NK-92 (cell line): ENCODE data around the gene NNT.

Source experiments
- DNase-seq: peaks from one replicate; lab custom pipeline; 2025; ENCODE audit not compliant: unreplicated experiment; lab: John Stamatoyannopoulos, UW

NNT gene

DNA sequence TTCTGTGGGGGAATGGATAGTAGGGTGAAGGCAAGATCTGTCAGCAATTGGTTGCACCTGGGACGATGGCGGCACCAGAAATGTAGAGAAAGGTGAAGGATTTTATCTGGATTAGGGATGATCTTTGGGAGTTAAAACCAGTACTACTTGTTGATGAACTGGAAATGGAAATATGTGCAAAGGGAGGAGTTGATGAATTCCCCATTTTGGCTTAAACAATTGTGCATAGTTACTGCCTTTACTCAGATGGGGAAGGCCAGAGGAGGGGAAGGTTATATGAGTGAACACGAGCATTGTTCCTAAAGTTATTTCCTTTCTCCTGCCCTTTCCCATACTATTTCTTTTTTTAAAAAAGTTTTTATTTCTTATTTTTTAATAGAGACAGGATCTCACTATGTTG, 19.1 kb downstream of the NNT start:
- DNase-seq, result no peak

GRCh38 chr5:43623048-43623680, 20.2 kb downstream of the NNT start:
- DNase-seq, result no peak

DNA sequence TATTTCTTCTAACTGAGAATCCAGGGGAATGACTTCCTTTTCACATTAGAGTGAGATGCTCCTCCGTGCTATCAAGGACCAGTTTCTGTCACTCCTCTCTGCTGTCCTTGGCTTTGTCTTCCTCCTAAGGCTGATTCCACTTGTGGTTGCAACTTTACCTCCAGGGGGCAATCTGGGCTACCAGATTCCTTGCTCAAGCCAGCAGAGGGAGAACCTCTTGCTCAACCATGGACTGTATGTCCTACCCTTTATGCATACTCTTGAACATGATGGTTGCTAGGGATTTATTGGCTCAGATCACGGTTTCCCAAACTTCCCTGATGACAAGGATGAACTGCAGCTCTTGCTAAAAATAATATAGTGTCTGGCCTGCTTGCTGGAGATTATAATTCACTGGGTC, 24.0 kb downstream of the NNT start:
- DNase-seq, result no peak

DNA sequence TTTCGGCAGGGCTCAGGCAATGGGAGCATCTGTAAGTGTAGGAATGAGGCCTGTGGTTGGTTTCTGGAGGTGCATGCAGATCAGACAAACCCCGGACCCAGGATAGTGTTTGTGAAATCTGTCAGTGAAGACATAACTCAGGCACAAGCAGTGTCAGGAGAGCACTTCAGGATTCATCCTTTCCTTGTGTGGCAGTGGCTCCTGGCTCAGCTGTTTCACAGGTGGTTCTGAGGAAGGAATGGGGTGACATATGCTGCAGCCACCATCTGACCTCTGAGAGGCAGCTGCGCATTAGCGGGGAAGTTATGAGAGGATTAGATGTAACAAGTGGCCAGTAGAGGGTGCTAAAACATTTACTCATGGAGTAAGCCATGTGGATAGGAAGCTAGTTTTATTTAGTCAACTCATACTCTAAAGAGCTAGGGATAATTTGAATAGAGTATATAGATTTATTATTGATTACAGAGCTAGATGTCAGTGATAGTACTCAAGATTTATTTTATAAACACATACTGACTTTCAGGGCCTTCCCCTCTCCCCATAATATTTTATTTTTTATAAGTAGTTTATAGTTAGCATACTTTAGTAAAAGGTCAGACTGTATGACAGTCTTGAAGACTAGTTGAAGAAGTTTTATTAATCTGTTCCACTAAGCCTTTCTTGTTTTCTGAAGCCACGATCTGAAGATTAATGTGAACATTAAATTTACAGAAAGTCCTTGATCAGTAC, 28.4 kb downstream of the NNT start:
- DNase-seq, result no peak

- DNase-seq, result no peak
Measured at GRCh38 chr5:43634621-43635020, 31.6 kb downstream of the NNT start.

GRCh38 chr5:43635374-43635773, 32.4 kb downstream of the NNT start:
- no peak for DNase-seq

DNA sequence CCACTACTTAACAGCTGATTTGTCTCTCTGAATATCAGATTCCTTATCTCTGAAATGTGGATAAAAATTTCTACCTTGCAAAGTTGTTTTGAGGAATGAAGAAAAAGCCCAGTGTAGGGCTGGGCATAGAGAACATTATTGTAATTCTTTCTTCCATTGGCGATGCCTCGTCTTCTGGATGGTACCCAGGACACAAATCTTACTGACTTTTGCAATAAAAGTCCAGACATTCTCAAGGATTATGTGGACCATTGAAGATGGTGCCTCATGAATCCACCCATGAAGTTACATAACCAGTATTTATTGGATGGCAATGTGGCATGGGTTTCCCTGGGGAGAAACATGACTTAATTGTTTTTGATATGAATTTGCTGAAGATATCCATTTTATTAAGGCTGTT, 33.1 kb downstream of the NNT start:
- DNase-seq, result no peak

DNA sequence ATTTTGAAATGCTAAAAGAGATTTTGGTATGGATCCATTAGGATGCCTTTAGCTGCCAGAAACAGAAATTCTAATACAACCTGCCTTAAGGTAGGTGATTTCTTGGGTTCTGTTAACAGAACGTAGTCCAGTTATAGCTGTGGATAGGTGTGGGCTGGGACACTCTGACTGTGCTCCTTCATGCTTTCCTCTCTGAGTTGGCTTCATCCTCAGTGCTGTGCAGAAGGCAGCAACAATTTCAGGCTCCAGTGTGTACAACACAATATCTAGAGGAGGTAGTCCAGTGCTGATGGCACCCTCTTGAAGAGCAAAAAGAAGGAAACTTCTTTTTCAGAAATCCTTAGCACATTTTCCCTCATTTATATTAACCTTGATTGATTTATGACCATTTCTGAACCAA, 34.4 kb downstream of the NNT start:
- no peak for DNase-seq

DNA sequence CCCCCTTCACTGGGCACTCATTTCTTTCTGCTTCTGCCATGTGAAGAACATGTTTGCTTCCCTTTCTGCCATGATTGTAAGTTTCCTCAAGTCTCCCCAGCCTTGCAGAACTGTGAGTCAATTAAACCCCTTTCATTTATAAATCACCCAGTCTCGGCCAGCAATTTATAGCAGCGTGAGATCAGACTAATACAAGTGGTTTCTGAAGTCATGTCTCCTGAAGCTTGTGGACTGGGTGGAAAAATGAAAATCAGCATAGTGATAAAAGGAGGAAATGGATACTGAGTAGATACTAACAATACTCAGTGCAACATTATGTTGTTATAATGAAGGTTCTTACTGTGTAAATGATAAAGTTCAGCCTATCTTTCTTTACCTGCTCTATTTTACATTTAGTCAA, 35.1 kb downstream of the NNT start:
- DNase-seq, result no peak

- no peak for DNase-seq
Measured at GRCh38 chr5:43638546-43638945, 35.6 kb downstream of the NNT start.

- DNase-seq, result no peak
Measured at GRCh38 chr5:43639566-43639965, 36.6 kb downstream of the NNT start.

DNA sequence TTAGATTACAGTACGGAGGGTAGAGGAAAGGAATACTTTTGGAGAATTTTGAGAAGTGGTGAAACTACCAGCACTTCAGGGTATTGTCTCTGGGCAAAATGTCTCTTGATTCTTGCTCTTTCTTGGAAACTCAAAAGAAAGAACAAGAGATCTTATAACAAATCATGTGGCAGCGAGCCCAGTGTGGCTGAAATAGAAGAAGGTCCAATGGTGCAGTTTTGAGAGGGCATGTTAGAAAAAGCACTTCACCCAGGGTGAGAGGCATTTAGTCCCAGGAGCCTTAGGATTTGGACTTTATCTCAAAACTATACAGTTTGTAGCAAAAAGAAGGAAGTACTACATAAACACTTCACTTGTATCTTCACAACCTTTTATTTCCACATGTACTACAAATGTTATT, 39.4 kb downstream of the NNT start:
- DNase-seq, result no peak

DNA sequence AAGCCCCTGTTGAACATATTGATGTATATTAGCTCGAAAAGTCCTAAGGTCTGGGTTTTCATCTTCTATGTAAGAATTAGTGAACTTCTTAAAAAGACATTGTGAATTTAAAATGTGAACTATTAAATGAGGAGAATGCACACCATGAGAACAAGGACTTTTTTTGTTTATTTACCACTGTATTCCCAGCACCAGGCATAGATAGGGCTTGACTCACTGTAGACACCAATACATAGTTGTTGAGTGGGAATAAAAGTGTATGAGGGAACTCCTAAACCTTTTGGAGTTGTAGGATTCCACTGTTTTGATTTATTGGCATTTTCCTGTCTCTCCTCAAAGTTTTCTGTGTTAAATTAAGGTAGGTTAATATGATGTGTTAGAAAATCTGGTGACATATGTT, 40.3 kb downstream of the NNT start:
- no peak for DNase-seq

- no peak for DNase-seq
Measured at GRCh38 chr5:43643750-43644149, 40.8 kb downstream of the NNT start.

DNA sequence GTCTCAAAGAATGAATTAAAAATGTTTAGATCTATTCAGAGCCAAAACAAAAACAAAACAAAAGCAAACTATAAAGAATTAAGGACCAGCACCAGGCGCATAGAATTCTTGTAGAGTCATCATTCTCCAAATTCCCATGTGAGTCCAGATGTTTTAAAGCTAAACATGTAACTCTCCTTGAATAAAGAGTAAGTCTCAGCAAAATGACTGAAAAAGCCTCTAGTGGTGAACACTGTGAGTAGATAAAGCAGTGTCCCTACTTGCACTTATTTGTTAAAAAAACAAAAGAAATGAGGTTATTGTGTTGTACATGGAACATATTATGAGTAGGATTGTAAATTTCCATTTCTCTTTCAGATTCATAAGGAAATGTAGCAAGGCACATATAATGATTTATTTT, 44.0 kb downstream of the NNT start:
- no peak for DNase-seq

- no peak for DNase-seq
Measured at GRCh38 chr5:43647789-43648188, 44.8 kb downstream of the NNT start.

DNA sequence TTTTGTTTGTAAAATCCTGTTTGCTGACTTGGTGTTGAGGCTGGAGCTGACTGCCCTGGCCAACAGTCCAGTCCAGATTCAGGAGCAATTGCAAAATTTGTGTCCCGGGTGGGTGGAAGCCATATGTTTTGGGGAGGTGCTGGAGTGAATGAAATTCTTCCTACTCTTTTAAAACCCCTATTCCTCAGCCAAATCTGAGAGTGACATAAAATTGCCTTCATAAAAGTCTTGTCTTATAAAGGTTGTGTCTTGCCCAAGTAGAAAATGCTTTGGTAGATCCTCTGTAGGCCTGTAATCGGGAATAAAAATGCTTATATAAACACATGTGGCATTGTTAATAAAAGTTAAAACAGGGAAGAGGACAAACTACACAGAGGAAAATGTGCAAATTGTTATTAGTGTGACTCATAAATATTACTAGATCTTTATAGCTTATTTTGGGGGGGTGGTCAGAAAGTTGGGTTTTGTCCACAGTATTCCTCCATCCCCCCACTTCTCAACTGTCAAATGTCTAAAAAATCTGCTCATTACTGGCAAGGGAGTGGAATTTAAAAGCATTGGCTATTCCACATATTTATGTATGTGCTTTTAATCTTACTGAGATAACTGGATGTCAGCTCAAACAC, 45.6 kb downstream of the NNT start:
- no peak for DNase-seq

DNA sequence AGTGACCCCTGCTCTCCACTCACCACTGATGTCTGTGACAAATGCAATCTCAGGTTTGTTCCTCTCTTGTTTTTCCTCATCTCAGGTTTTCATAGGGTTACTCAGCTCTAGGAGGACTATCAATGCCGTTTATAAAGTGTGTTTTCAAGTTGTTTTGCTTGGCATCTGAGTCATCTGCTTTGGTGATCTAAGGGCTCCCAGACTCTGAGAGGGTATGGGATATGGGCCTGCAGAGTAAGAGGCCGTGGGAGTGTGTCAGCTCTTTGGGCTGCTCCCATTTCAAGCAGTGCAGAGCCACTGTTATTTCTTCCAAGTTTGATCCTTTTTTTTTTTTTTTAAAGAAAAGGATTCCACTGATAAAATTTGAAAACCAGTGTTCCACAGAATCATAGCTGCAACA, 46.3 kb downstream of the NNT start:
- no peak for DNase-seq

DNA sequence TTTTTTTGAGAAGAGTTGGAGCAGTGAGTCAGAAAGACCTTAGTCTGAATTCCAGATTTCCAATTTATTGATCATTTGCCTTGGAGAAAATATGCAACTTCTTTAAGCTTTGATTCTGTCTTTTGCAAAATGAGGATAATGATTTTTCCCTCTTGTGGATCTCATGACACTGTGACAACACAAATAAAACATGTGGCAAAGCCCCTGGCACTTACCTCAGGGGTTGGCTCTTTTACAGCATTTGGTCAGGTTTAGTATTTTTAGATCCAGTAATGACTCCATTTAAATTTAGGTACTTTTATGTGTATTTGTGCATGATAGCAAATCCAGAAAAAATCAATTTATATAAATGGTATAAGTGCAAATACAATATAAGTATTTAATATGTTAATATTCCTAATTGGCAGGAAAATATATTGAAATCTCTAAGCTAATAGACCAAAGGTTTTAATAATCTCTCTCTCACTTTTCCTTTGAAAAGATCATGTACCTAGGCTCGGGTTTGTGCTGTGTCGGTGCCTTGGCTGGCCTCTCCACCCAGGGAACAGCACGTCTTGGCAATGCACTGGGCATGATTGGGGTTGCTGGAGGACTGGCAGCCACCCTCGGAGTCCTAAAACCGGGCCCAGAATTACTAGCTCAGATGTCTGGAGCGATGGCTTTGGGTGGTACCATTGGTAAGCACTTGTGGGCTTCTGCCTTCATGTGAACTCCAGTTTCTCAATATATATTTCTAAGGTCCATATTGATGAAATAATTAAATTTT, 49.7 kb downstream of the NNT start:
- DNase-seq, result no peak

DNA sequence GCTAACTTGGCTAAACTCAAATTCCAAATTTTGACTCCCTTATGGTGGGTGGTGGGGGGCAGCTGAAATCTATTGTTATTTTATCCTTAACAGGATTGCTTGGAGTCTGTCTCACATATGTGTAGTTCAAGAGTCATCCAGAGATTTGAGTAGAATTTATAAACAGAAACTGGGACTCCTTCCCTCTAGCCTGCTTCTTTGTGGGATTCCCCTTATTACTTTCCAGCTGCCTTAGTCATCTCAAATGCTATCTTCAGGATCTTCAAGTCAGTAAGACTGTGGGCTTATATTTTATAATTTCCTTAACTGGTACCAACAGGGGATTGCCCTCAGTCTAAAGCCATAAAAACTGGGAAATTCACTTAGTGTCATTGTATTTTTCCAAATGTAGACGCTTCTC, 55.5 kb downstream of the NNT start:
- no peak for DNase-seq

GRCh38 chr5:43659075-43659474, 56.1 kb downstream of the NNT start:
- DNase-seq, result no peak

DNA sequence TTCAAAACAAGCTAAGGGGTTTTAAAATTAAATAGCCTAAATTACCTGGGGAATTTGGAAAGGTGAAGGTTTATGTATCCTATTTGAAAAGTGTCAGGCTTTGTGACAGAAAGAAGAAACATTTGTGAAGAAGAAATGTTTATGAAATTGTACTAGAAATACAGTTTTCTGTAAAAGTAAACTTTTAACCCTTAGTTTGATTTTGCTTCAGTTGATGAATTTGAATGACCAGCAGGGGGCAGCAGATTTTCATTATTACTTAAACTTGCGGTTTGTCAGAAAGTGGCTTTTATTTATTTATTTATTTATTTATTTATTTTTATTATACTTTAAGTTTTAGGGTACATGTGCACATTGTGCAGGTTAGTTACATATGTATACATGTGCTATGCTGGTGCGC, 58.1 kb downstream of the NNT start:
- no peak for DNase-seq
